Activated naive CD8-positive, alpha-beta T cell treated with anti-CD3 and anti-CD28 coated beads, Interleukin-2, amount 10 ng/mL, durations not matched to agents 7 days and 5 days (primary cell): ENCODE results near the gene GSTA4. TPM values are rescaled to one million over a fixed set of nuclear protein-coding genes. Genes with fewer than 3 reads are reported as not detected.
"Not testable (repeated sequence)": the region's sequence is repeated elsewhere in the genome, so short reads cannot be mapped to it uniquely, and the experiment has no call there.

Source experiments
- ATAC-seq: fragments of 150-1000 bp; cut with Tn5 transposase; one replicate; pipeline ENCODE4 v1.10.0; 2021; ENCODE audit warnings: low read depth, moderate library complexity
- POLR2A ChIA-PET: fragments of 350-600 bp; sonication (Branson Sonifier 250); formaldehyde crosslinking; loops from one replicate; lab custom pipeline; 2021; ENCODE audit warnings: antibody characterized with exemption; lab: Charles Lee
- DNase-seq: peaks from one replicate; pipeline ENCODE4 v3.0.0; 2021
- H3K27ac Mint-ChIP-seq: one replicate; pipeline ENCODE4 v1.8.0; 2022; ENCODE audit warnings: mild to moderate bottlenecking, mixed read lengths
- H3K27me3 Mint-ChIP-seq: one replicate; pipeline ENCODE4 v1.8.0; 2022; ENCODE audit warnings: mild to moderate bottlenecking, moderate library complexity, mixed read lengths
- H3K36me3 Mint-ChIP-seq: one replicate; pipeline ENCODE4 v1.8.0; 2021; ENCODE audit warnings: mild to moderate bottlenecking, mixed read lengths
- H3K4me1 Mint-ChIP-seq: one replicate; pipeline ENCODE4 v1.8.0; 2021; ENCODE audit warnings: mixed read lengths
- H3K4me3 Mint-ChIP-seq: one replicate; pipeline ENCODE4 v1.8.0; 2022; ENCODE audit warnings: mild to moderate bottlenecking, moderate library complexity, mixed read lengths
- H3K9me3 Mint-ChIP-seq: one replicate; pipeline ENCODE4 v1.8.0; 2021; ENCODE audit warnings: mixed read lengths
- total RNA-seq, 2 experiments: library from RNA; stranded (reverse); gene quantifications; one replicate each; pipeline ENCODE4 v1.2.3, GENCODE V29; 2021

Gene GSTA4
- total RNA-seq, 2 experiments from 2014 or later: 3.1 to 4.1 TPM

- H3K36me3 Mint-ChIP-seq, H3K27me3 Mint-ChIP-seq, H3K27ac Mint-ChIP-seq, POLR2A ChIA-PET, DNase-seq, H3K4me1 Mint-ChIP-seq, H3K4me3 Mint-ChIP-seq, ATAC-seq, H3K9me3 Mint-ChIP-seq: not testable (repeated sequence)
Measured at GRCh38 chr6:53008192-53008687, 13.2 kb upstream of the GSTA4 start.

- Mint-ChIP-seq H3K4me3 (no peak overlapping the region), H3K9me3 (no peaks in the 10 kb centered on the region), H3K4me1 (no peaks in the 10 kb centered on the region), H3K27me3 (no peaks in the 10 kb centered on the region), H3K36me3 (peaks cover 3% of the 10 kb centered on the region), H3K27ac (no peak overlapping the region)
- no peak for DNase-seq
- POLR2A ChIA-PET: no interaction called here
- no peak for ATAC-seq
Measured at GRCh38 chr6:53005663-53006250, 10.7 kb upstream of the GSTA4 start.

GRCh38 chr6:52999456-52999855, 4.4 kb upstream of the GSTA4 start:
- DNase-seq (no peak), ATAC-seq (no peak)
- peaks cover 3% of the 10 kb centered on the region for H3K36me3 Mint-ChIP-seq
- POLR2A ChIA-PET: no interaction called here
- H3K27ac Mint-ChIP-seq: no peak overlapping the region
- H3K4me1 Mint-ChIP-seq: peaks cover 16% of the 10 kb centered on the region
- H3K9me3 Mint-ChIP-seq: no peaks in the 10 kb centered on the region
- H3K4me3 Mint-ChIP-seq: no peak overlapping the region
- peaks cover 5% of the 10 kb centered on the region for H3K27me3 Mint-ChIP-seq

- ATAC-seq (no peak), DNase-seq (no peak)
- Mint-ChIP-seq H3K36me3 (peaks cover 3% of the 10 kb centered on the region), H3K9me3 (no peaks in the 10 kb centered on the region), H3K4me3 (no peak overlapping the region), H3K4me1 (peaks cover 18% of the 10 kb centered on the region), H3K27ac (no peak overlapping the region), H3K27me3 (peaks cover 7% of the 10 kb centered on the region)
- POLR2A ChIA-PET: no interaction called here
Measured at GRCh38 chr6:52998603-52999002, 3.5 kb upstream of the GSTA4 start.

GRCh38 chr6:52995913-52996645, 995 bp upstream of the GSTA4 start:
- POLR2A ChIA-PET: interaction anchor here (0.9 to 1.5 kb wide), 2 partner anchors 12 to 70 kb away, joined by 11 to 12 read pairs; partner anchors contain the start of gene FBXO9
- Mint-ChIP-seq H3K27ac (peak overlapping the region; percentile 83), H3K27me3 (peaks cover 13% of the 10 kb centered on the region), H3K4me3 (peak overlapping the region; percentile 88), H3K36me3 (peaks cover 3% of the 10 kb centered on the region), H3K4me1 (peaks cover 18% of the 10 kb centered on the region), H3K9me3 (no peaks in the 10 kb centered on the region)
- ATAC-seq (no peak), DNase-seq (peak; percentile 53)

GRCh38 chr6:52994839-52995088, 320 bp downstream of the GSTA4 start:
- peaks cover 18% of the 10 kb centered on the region for H3K4me1 Mint-ChIP-seq
- POLR2A ChIA-PET: interaction anchor here (1.5 to 1.7 kb wide), 2 partner anchors 11 to 71 kb away, joined by 9 to 11 read pairs; partner anchors contain the start of gene FBXO9
- H3K27ac Mint-ChIP-seq: peak overlapping the region; percentile 83
- peak overlapping the region; percentile 88 for H3K4me3 Mint-ChIP-seq
- peaks cover 3% of the 10 kb centered on the region for H3K36me3 Mint-ChIP-seq
- H3K27me3 Mint-ChIP-seq: peaks cover 16% of the 10 kb centered on the region
- peak; percentile 37 for ATAC-seq
- peak; percentile 66 for DNase-seq
- H3K9me3 Mint-ChIP-seq: no peaks in the 10 kb centered on the region

GRCh38 chr6:52994031-52994838, 849 bp downstream of the GSTA4 start:
- H3K9me3 Mint-ChIP-seq: no peaks in the 10 kb centered on the region
- DNase-seq (no peak), ATAC-seq (no peak)
- POLR2A ChIA-PET: interaction anchor here (1.5 to 1.7 kb wide), 2 partner anchors 10 to 72 kb away, joined by 9 to 11 read pairs; partner anchors contain the start of gene FBXO9
- H3K36me3 Mint-ChIP-seq: peaks cover 4% of the 10 kb centered on the region
- H3K27ac Mint-ChIP-seq: peak overlapping the region; percentile 83
- peaks cover 18% of the 10 kb centered on the region for H3K4me1 Mint-ChIP-seq
- peak overlapping the region; percentile 88 for H3K4me3 Mint-ChIP-seq
- peaks cover 20% of the 10 kb centered on the region for H3K27me3 Mint-ChIP-seq

- no peak overlapping the region for H3K27ac Mint-ChIP-seq
- no peak for DNase-seq
- peaks cover 18% of the 10 kb centered on the region for H3K4me1 Mint-ChIP-seq
- peaks cover 5% of the 10 kb centered on the region for H3K36me3 Mint-ChIP-seq
- POLR2A ChIA-PET: interaction anchor here (1.7 kb wide), 1 partner anchor 9 kb away, joined by 9 read pairs; no protein-coding TSS in a partner anchor
- H3K9me3 Mint-ChIP-seq: no peaks in the 10 kb centered on the region
- no peak overlapping the region for H3K4me3 Mint-ChIP-seq
- H3K27me3 Mint-ChIP-seq: peaks cover 21% of the 10 kb centered on the region
- no peak for ATAC-seq
Measured at GRCh38 chr6:52992980-52993920, 1.8 kb downstream of the GSTA4 start.

GRCh38 chr6:52990342-52990741, 4.7 kb downstream of the GSTA4 start:
- Mint-ChIP-seq H3K9me3 (no peaks in the 10 kb centered on the region), H3K27me3 (peaks cover 29% of the 10 kb centered on the region), H3K27ac (no peak overlapping the region), H3K4me1 (peaks cover 6% of the 10 kb centered on the region), H3K4me3 (no peak overlapping the region), H3K36me3 (peaks cover 5% of the 10 kb centered on the region)
- POLR2A ChIA-PET: no interaction called here
- no peak for DNase-seq
- ATAC-seq: no peak

GRCh38 chr6:52985228-52985627, 9.9 kb downstream of the GSTA4 start:
- POLR2A ChIA-PET: interaction anchor here (0.6 to 2.4 kb wide), 3 partner anchors 9 to 12 kb away, joined by 3 to 12 read pairs (median 9); partner anchors contain the start of gene GSTA4
- H3K4me3 Mint-ChIP-seq: peak overlapping the region; percentile 71
- H3K4me1 Mint-ChIP-seq: peaks cover 26% of the 10 kb centered on the region

GRCh38 chr6:52984247-52984646, 10.8 kb downstream of the GSTA4 start:
- Mint-ChIP-seq H3K27me3 (peaks cover 13% of the 10 kb centered on the region), H3K36me3 (peaks cover 7% of the 10 kb centered on the region), H3K9me3 (no peaks in the 10 kb centered on the region), H3K4me1 (peaks cover 26% of the 10 kb centered on the region), H3K4me3 (peak overlapping the region; percentile 71), H3K27ac (peak overlapping the region; percentile 37)
- ATAC-seq (peak; percentile 84), DNase-seq (no peak)
- POLR2A ChIA-PET: interaction anchor here (1.1 to 2.4 kb wide), 3 partner anchors 10 to 64 kb away, joined by 4 to 12 read pairs (median 9); partner anchors contain the start of gene GSTA4

More at GRCh38 chr6:52985228-52985627, 9.9 kb downstream of the GSTA4 start:
- DNase-seq: no peak
- Mint-ChIP-seq H3K27me3 (peaks cover 17% of the 10 kb centered on the region), H3K36me3 (peaks cover 8% of the 10 kb centered on the region), H3K9me3 (no peaks in the 10 kb centered on the region), H3K27ac (no peak overlapping the region)
- no peak for ATAC-seq

- POLR2A ChIA-PET: interaction anchor here (1.1 to 2.4 kb wide), 3 partner anchors 10 to 65 kb away, joined by 4 to 12 read pairs (median 9); partner anchors contain the start of gene GSTA4
- no peak for DNase-seq
- Mint-ChIP-seq H3K4me1 (peaks cover 26% of the 10 kb centered on the region), H3K9me3 (no peaks in the 10 kb centered on the region), H3K27ac (no peak overlapping the region), H3K36me3 (peaks cover 6% of the 10 kb centered on the region), H3K4me3 (no peak overlapping the region), H3K27me3 (peaks cover 11% of the 10 kb centered on the region)
- ATAC-seq: no peak
Measured at GRCh38 chr6:52983159-52983848, 11.8 kb downstream of the GSTA4 start.
